ENCODE data around the gene TMC7.
"Not testable (repeated sequence)": the region's sequence is repeated elsewhere in the genome, so short reads cannot be mapped to it uniquely, and the experiment has no call there.

Gene TMC7

DNA sequence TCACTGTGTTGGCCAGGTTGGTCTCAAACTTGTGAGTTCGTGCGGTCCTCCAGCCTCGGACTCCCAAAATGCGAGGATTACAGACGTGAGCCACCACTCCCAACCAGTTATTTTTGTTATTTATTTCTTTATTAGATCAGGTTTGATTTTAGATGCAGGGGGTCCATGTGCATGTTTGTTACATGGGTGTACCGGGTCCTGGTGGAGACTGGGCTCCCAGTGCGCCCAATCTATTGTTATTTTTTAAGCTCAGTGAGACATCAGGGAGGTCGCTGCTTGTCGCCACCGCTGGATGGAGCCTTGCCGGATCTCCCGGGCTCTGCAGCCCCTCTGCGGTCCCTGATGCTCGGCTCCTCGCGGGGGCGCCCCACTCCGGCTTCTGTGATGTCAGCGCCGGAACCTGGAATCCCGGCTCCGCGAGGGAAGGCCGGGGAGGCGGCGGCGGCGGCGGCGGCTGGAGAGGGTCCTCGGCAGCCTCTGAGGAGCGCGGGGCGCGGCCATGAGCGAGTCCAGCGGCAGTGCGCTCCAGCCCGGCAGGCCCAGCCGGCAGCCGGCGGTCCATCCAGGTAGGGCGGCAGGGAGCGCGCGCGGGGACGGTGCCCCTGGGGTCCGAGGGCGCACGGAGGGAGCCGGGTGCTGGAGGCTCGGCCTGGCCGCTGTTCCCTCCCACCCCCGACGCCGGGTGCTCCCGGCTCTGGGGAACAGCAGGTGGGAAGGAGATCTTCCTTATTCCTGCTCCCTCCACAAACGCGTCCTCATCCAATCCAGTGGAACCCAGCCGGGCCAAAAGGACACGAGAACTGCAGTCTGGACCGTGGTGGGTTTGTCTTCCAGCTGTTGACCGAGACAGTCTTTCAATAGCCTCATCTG, at the start of gene TMC7:
TMC7 (plus strand) TSS at position 370 of the 870 bp plus-strand sequence; CDS start at position 500, 130 bp downstream.
- DNase-seq (ENCODE audit: low spot score) = no peak

DNA sequence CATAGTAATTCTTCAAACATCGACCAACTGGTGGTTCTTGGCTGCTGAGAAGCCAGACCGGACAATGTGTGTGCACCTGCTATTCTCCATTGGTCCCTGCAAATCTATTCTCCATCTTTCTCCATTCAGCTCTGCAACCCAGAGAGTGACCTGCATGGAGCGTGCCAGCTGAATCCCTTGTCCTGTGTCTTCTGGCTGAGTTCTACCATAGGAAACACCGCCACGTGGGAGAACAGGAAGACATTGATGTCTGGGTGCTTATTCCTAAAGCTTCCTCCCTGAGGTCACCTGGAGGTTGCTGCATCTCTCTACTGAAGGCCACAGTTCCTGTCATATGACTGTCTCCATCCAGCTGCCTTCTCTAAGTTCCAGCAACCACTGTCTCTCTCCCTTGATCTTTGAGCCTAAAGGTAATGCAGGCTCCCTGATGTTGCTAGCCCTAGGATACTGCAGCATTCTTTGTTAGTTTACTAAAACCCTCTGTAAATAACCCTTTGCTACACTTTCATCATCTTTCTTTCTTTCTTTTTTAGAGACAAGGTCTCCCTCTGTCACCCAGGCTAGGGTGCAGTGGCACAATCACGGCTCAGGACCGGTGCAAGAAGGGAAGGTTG, 46.9 kb upstream of the TMC7 start:
- no peak for DNase-seq (ENCODE audit: low spot score)

DNA sequence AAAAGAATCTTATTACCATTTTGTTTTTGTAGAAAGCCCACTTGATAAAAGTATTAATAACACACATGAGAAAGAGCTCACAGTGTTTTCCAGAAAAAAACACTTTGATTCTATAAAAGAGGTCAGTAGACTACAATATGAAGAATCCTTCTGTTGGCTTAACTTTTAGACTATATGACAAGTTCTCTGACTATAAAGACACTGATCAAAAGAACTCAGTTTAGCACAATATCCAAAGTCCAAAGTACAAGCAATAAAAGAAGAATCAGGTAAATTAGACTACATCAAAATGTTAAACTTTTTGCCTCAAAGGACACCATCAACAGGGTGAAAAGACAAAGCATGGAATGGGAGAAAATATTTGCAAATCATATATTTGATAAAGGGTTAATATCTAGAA, 46.3 kb upstream of the TMC7 start:
- DNase-seq (ENCODE audit: low spot score) = no peak

DNA sequence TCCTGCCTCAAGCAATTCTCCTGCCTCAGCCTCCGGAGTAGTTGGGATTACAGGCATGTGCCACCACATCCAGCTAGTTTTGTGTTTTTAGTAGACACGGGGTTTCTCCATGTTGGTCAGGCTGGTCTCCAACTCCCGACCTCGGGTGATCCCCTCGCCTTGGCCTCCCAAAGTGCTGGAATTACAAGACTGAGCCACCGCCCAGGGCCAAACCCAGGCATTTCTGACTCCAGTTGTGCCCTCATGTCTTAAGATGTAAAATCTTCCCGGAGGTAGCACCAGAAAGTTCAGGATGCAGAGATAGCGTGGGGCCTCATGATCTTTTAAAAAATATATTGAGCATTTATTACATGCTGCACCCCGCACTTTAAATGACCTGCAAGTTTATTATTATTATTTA, 44.7 kb upstream of the TMC7 start:
- DNase-seq (ENCODE audit: low spot score) = no peak

DNA sequence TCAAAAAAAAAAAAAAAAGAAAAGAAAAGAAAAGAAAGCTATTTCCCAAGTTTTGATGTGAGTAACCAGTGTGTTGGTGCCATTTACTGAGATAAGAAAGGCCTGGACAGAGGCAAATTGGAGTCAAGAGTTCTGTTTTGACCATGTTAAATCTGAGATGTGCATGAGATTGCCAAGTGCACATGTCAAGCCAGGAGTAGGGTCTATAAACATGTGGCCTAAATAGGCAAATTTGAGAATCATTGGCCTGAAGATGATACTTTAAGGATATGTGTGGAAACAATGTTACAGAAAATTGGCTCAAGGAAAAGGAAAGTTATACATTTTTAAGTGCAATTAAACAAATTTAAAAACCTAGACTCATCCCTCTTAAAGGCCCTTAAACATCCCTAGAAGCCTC, 42.3 kb upstream of the TMC7 start:
- no peak for DNase-seq (ENCODE audit: low spot score)

DNA sequence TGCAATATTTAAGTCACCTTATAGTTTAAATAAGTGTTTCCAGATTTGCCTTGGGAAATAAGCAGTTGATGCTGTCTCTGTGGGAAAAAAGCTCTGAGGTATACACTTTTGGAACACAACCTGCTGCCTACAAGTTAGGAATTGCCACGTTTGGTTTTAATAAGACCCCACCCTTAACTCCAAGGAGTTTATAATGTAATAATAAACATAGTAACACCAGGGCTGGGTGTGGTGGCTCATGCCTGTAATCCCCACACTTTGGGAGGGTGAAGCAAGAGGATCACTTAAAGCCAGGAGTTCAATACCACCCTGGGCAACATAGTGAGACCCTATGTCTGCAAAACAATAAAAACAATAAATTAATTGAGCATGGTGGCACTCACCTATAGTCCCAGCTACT, 41.7 kb upstream of the TMC7 start:
- no peak for DNase-seq (ENCODE audit: low spot score)

DNA sequence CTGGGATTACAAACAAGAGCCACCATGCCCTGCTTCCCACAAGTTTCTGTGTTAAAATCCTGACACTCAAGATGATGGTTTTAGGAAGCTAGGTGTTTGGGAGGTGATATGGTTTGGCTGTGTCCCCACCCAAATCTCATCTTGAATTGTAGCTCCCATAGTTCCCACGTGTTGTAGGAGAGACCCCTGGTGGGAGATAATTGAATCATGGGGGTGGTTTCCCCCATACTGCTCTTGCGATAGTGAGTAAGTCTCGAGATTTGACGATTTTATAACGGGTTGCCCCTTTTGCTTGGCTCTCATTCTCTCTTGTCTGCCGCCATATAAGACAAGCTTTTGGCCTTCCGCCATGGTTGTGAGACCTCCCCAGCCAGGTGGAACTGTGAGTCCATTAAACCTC, 40.3 kb upstream of the TMC7 start:
- DNase-seq (ENCODE audit: low spot score) = no peak

DNA sequence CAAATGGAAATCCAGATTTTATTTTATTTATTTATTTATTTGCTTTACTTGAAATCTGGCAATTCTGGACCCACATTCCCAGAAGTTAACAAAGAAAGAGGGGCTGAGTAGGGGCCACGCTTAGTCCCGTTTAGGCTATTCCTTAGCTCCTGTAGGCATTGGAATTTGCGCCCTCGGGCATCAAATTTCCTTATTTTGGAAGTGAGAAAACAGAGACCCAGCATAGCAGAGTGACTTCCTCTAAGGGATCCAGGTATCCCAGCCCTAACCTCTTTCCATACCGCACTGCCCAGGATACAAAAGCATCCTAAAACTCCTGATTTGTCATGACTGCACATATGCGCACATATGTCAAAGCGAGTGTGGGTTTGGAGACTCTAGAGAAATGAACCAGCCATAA, 38.5 kb upstream of the TMC7 start:
- no peak for DNase-seq (ENCODE audit: low spot score)

DNA sequence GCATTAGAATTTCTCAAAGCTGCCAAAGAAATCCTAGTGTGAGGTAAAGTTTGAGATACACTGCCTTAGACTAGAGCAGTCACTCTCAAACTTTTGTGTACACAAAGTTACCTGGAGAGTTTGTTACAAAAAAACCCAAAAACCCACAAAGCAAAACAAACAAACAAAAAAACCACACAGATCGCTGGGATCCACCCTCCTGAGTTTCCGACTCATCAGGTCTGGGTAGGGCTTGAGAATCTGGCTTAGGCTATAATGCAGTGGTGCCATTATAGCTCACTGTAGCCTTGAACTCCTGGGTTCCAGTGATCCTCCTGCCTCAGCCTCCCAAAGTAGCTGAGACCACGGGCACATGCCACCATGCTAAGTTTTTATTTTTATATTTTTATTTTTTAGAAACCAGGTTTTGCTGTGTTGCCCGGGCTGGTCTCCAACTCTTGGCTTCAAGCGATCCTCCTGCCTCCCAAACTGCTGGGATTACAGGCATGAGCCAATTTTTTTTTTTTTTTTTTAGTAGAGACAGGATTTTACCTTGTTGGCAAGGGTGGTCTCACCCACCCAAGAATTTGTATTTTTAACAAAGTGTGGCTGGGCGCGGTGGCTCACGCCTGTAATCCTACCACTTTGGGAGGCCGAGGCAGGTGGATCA, 35.2 kb upstream of the TMC7 start:
- DNase-seq (ENCODE audit: low spot score) = no peak

DNA sequence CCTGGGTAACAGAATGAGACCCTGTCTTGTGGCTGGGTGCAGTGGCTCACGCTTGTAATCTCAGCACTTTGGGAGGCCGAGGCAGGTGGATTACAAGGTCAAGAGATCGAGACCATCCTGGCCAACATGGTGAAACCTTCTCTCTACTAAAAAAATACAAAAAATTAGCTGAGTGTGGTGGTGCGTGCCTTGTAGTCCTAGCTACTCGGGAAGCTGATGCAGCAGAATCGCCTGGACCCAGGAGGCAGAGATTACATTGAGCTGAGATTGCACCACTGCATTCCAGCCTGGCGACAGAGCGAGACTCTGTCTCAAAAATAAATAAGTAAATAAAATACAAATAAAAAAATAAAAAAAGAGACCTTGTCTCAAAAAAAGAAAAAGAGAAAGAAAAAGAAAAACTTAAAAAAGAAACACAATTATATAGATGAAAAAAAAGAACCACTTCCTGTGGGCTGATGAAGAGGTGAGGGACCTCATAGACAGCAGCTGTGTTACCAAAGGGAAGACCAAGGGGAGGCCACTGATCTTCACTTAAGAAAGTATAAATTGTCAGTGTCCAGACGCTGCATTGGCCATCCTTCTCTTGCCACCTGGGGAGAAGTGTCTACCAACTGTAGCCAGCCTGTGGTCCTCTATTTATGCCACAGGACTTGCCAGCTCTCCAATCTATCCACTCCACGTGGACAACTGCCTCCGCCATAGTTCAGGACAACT, 33.1 kb upstream of the TMC7 start:
- no peak for DNase-seq (ENCODE audit: low spot score)

DNA sequence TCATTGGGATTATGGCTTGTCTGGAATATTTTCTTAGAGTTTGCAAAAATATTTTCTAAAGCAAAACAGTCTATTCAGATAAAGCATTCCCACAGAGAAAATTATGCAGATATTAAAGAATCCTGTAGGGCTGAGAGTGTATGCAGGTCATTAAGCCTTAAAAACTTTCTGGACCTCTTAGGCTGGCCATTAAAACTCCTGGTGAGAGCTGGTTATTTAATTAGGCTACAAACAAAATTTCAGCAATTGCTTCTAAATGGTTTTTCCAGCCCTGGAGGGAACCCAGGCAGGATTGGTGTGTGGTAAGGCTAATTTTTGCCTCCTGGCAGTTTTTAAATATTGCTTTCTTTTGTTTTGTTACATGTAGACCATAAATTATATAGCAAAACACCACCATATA, 30.2 kb upstream of the TMC7 start:
- no peak for DNase-seq (ENCODE audit: low spot score)

DNA sequence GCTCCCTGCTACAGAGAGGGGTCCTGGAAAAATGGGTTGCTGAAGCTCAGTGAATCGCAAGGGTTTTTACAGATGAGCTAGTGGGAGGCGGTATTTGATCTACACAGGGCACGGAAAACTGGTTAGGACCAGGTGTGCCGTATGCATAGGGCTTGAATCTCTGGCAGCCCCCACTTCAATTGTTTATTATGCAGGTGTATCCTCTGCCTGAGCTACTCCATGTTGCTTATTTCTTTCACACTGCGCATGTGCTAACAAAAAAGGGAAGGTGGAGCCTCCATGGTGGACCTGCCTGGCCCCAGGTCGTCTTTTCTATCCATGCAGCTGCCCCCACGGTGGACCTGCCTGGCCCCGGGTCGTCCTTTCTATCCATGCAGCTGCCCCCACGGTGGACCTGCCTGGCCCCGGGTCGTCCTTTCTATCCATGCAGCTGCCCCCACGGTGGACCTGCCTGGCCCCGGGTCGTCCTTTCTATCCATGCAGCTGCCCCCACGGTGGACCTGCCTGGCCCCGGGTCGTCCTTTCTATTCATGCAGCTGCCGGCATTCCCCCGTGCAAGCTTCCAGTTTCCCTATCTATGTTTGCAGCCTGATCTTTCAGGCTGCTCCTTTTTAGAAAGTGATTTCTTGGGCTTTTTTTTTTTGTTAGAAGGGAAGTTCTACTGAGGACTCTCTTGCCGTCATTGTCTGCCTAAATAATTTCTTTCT, 27.7 kb upstream of the TMC7 start:
- DNase-seq (ENCODE audit: low spot score) = peak; percentile 53

DNA sequence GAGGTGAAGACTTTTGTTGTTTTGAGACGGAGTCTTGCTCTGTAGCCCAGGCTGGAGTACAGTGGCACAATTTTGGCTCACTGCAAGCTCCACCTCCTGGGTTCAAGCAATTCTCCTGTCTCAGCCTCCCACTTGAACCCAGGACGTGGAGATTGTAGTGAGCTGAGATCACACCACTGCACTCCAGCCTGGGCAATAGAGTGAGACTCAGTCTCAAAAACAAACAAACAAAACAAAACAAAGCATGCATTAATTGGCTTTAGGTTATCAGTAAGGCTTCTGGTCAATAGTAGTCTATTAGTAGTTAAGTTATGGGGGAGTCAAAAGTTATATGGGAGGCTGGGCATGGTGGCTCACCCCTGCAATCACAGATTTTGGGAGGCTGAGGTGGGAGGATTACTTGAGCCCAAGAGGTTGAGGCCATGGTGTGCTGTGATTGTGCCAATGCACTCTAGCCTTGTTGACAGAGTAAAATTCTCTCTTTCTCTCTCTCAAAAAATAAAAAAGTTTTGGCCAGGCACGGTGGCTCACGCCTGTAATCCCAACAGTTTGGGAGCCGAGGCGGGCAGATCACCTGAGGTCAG, 27.0 kb upstream of the TMC7 start:
- not testable (repeated sequence) for DNase-seq (ENCODE audit: low spot score)

DNA sequence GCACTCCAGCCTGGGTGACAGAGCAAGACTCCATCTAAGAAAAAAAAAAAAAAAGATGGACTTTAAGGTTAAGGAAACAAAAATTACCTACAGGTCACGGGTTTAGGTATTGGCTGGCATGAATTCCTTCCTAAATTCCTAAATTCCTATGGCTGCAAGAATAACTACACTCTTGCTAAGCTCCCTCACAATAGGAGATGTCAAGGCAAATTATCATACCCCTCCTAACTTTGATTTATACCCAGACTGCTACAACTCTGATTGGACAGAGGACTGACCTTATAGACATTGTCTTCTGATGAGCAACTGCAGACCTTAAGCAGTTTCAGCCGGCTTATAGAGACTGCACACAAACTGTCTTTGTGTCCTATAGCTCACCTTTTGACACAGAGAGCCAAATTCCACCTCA, 25.1 kb upstream of the TMC7 start:
- no peak for DNase-seq (ENCODE audit: low spot score)

DNA sequence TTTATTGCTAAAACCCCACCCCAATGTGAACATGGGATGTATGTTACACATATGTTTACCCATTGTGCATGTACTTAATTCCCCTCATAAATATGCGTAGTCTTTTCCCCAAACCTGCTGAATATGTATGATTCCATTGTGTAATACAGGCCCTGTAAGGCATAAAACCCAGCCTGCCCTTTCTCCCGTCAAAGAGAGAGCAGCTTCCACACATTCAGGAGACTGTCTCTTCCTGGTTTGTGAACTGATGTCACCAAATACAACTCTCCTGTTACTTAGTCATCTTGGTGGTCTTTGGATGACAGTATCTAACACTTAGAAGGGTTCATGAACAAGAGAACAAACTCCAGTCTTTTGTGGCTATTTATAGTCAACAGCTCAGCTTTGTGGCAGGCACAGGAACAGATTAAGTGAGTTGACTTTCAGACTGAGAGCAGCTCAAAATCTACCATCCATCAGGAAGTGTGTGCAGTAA, 24.7 kb upstream of the TMC7 start:
- no peak for DNase-seq (ENCODE audit: low spot score)

DNA sequence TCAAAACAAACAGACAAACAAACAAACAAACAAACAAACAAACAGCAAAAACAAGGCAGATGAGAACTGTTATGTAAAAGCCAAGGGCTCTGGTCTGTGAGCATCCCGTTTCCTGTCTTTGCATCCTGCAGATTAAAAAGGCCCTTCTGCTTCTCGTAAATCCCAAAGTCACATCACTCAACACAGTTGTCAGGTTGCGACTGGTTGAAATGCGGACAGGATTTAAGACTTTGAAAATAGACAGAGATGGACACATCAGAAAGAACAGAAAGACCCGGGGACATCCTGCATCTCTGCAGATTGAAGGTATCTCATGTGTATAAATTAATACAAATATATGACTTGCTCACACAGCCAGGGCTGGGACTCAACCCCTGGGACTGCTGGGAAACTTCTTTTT, 18.2 kb upstream of the TMC7 start:
- no peak for DNase-seq (ENCODE audit: low spot score)

DNA sequence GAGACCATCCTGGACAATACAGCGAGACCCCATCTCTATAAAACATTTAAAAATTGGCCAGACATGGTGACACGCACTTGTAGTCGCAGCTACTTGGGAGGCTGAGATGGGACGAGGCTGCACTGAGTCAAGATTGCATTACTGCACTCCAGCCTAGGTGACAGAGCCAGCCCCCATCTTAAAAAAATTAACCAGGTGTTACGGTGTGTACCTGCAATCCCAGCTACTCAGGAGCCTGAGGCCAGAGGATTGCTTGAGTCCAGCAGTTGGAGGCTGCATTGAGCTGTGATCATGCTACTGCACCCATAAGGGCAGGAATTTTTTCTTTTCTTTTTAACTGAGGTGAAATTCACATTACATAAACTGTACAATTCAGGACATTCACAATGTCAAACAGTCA, 16.9 kb upstream of the TMC7 start:
- DNase-seq (ENCODE audit: low spot score) = no peak

DNA sequence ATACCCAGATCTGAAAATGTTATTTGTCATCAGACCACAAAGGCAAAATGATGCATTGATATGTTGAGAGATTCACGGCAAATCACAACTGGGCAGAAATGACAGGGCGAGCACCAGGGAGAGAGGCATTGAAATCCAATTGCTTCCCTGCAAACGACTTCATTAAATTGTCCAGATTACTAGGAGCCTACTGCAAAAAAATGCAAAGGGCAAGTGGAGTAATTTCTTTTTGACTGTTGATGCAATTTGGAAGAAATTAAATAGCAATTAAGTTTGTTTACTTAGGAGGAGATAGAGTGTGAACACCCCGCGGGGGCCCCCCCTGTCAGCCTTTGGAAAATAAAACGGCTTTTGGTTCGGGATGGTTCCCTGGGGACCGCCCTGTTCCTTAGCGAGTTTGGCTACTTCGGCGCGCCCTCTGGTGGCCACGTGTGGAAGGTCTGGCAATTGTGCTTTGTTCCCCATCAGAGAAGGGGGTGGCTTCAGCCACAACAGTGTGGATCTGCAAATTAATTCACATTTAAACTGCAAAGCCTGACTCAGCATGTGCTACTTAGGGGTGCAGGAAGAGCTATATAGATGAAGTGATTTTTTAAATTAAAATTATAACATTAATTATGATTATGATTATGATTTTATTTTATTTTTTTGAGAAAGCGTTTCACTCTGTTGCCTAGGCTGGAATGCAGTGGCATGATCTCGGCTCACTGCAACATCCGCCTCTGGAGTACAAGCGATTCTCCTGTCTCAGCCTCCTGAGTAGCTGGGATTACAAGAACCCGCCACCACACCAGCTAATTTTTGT, 14.5 kb upstream of the TMC7 start:
- DNase-seq (ENCODE audit: low spot score) = peak; percentile 76

DNA sequence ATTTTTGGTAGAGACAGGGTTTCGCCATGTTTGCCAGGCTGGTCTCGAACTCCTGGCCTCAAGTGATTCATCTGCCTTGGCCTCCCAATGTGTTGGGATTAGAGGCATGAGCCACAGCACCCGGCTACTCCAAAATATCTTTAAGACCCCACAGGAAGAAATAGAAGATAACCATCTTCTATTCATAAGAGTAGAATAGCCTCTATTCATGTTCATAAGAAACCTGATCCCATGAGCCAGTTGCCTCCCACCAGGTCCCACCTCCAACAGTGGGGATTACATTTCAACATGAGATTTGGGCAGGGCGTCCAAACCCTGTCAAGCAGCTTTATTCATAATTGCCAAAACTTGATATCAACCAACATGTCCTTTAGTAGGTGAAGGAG, 13.9 kb upstream of the TMC7 start:
- no peak for DNase-seq (ENCODE audit: low spot score)

DNA sequence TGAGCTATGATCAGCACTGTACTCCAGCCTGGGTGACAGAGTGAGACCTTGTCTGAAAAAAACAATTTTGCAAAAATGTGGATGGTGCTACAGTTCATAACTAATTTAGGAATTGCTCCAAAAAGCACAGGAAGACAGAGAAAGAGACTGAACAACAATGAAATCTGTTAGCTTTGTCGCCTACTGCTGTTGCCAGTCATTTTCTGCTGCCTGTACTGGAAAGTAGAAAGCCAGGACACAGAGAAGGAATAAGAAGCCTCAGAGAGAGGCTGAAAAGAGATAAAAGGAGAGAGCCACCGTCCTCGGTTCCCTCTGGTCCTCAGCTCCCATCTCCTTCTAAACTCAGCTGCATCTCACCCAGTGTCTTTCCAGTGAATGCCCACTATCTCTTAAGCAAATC, 8.6 kb upstream of the TMC7 start:
- no peak for DNase-seq (ENCODE audit: low spot score)

DNA sequence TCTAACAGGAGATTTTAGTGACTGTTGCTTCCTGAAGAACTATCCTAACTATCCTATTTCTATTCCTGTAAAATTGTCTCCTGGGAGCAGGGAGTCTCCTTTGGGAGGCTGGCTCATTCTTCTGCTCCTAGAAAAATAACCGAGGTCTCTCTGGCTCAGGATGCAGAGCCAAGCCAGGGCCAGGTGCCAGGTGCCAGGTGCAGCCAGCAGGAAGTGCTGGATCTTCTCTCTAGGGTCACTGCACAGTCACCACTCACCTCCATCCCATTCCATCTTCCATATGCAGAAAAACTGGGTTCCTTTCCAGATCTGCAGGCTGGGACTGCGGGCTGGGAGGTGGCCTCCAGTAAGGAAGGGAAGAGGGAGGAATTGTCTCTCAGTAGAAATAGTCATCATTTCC, 3.8 kb upstream of the TMC7 start:
- DNase-seq (ENCODE audit: low spot score) = no peak
